ENCODE measurements around the gene PCGF2. TPM values are rescaled to one million over a fixed set of nuclear protein-coding genes. Genes with fewer than 3 reads are reported as not detected.

The PCGF2 gene
- total RNA-seq, 2 donors from 2014 or later, result 3.1 to 6.9 TPM

DNA sequence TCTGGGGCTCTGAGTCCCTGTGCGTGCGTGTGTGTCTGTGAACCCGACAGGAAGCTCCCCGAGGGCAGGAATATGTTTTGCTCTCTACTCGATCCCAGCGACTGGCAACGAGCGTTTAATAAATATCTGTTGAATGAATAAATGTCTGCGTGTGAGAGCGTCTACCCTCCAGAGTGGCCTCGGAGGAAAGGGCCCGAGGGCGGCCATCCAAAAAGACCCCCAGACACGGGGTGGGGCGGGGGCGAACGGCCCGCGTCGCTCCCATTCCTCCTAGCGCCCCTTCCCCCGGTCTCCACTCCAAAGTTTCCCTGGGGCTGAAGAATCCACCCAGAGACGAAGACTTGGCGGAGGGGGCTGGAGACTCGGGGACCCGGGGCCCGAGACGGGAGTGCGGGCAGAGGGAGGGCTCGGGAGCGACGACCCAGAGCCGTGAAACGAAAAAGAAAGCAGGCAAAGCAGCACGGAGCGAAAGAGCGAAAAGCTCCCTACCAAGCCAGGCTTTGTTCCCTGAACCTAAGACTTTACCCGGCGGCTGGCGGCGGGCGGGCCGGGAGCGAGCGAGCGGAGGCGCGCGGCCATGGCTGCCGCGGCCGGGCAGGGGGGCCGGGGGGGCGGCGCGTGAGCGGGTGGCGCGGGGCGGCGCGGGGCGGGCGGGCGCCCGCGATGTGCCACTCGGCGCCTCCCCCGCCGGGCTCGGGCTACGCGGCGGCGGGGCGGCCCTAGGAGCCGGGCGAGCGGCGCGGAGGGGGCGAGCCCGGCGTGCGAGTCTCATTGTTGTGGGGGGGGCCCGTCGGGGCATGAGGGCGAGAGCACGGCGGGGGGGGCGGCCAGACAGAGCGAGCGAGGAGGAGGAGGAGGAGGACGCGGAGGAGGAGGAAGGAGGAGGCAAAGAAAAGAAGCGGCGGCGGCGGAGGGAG is 43.3 kb downstream of the PCGF2 start, which contains the start of gene MLLT6:
Gene MLLT6 (plus strand): TSS at position 668 of the 917 bp plus-strand sequence. CDS start 360 bp downstream, outside the sequence.
- Mint-ChIP-seq H3K9me3 (peaks cover 4% of the 10 kb centered on the region in 2 donors), H3K27ac (peak within 1 kb of the TSS; percentile 100), H3K36me3 (peaks cover 48 to 52% of the 10 kb centered on the region in 2 donors)
- ATAC-seq (peak in 1 of 2 donors; percentile 5), DNase-seq (ENCODE audit: low spot score in 2 of 2) (peak in 1 of 2 donors; percentile 64)

DNA sequence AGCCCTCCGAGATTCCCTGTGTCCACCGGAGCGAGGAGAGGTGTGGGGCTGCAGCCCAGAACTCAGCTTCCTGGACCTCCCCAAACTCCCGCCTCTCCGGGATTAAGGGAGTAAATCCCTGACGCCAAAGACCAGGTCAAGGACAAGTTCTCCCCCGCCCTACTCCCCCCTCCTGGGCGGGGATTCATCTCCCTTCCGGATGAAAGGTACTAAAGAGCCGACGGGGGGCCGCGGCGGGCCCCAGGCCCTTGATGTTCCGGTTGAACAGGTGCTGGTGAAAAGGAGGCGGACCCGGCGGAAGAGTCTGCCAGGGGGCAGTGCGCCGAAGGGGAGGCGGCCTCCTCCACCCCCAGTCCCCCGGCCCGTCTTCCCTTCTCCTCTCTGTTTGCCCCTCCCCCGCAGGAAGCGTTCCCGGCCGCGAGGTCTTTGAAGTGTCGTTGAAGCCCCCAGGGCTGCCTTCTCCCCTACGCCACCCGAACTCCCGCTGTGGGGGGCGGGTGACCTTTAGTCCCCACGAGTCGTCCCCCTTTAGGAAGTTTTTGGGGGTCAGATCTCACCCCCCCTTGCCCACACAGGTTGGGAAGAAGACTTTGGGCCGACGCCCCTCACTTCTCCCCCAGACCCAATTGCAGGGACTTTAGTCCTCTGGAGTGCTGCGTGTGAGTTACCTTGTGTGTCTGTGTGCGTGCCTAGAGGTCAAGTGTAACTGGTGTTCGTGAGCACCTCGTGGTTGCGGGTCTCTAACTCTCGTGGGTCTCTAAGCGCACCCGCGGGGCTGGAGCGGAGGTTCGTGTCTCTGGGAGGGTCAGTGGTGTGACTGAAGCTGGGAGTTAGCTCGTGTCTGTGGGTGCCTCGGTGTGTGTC is 44.2 kb downstream of the PCGF2 start:
- Mint-ChIP-seq H3K36me3 (peaks cover 44 to 48% of the 10 kb centered on the region in 2 donors), H3K27ac (peak overlapping the region; percentile 100), H3K9me3 (peaks cover 4% of the 10 kb centered on the region in 2 donors)
- peak; percentile 3 to 29 for ATAC-seq
- peak; percentile 78 to 83 for DNase-seq (ENCODE audit: low spot score in 2 of 2)

DNA sequence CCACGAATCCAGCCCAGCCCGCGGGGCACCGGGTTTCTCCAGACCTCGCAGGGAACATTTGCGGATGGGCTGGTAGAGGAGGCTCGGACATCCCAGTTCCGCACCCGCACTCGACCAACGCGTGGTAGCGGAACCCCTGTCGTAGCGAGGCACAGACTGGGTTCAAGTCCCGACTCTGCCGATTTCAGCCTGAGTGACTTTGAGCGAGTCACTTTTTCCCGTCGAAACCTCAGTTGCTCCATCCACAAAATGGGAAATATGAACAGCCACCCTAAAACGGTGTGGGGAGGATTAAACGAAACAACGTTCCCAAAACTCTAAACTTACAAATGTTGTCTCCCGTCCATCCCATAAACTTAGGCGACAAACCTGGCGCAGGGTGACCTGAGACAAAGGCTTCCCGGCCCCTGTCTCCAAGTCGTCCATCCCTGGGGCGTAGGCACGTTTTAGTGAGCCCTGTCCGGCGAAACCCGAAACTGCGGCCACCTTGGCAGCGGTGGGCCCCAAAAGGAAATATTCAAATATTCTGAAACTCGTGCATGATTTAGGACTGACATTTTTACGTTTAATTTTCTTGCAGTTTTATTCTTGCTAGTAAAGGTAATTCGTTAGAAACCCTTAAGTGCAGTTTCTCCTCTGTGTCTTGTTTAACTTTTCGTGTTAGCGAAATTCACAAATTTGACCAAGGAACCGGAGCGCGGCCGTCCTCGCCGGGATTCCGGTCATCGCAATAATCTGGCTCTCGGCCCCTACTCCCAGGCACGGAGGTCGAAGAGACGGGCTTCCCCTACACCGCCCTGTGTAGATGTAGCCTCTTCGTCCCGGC is 45.0 kb downstream of the PCGF2 start:
- DNase-seq (ENCODE audit: low spot score in 2 of 2), result peak; percentile 29 to 68
- Mint-ChIP-seq H3K36me3 (peaks cover 41 to 48% of the 10 kb centered on the region in 2 donors), H3K9me3 (peaks cover 4% of the 10 kb centered on the region in 2 donors)

DNA sequence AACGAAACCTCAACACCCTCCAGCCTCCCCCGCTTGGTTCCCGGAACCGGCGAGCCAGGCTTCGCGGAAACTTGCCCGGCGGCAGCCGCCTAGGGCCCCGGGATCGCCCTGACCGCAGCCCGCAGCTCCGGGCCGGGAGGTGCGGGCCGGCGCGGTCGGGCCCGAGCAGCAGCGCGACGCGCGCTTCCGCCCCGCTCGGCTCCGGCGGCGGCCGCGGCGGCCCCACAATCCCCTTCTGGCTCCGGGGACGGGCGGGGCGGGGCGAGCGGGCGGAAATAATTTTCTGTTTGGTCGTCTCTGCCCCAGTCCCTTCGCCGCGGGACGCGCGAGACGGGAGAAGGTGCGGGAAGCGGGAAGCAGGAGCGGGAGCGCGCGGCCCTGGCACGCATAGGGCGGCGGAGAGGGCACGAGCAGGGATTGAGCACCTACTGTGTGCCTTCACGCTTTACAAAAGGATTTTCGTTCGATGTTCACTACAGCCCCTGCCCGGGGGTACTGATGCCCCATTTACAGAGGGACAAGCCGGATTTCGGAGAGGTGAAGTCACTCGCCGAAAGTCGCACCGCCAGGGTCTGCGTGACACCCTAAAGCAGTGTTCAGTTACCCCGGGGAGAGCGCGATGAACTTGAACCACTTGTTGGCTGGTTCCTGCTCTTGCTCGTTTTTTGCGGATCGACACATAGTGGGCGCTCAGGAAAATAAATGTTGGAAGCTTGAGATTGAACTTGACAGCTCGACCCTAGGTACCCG is 45.8 kb downstream of the PCGF2 start:
- ATAC-seq, result peak; percentile 10 to 49
- H3K27ac Mint-ChIP-seq, result peak overlapping the region; percentile 100
- H3K9me3 Mint-ChIP-seq, result peaks cover 4% of the 10 kb centered on the region in 2 donors
- H3K36me3 Mint-ChIP-seq, result peaks cover 35 to 43% of the 10 kb centered on the region in 2 donors
- peak; percentile 75 to 85 for DNase-seq (ENCODE audit: low spot score in 2 of 2)

More for the DNA sequence above, 45.0 kb downstream of the PCGF2 start:
- peak overlapping the region; percentile 100 for H3K27ac Mint-ChIP-seq
- no peak for ATAC-seq

DNA sequence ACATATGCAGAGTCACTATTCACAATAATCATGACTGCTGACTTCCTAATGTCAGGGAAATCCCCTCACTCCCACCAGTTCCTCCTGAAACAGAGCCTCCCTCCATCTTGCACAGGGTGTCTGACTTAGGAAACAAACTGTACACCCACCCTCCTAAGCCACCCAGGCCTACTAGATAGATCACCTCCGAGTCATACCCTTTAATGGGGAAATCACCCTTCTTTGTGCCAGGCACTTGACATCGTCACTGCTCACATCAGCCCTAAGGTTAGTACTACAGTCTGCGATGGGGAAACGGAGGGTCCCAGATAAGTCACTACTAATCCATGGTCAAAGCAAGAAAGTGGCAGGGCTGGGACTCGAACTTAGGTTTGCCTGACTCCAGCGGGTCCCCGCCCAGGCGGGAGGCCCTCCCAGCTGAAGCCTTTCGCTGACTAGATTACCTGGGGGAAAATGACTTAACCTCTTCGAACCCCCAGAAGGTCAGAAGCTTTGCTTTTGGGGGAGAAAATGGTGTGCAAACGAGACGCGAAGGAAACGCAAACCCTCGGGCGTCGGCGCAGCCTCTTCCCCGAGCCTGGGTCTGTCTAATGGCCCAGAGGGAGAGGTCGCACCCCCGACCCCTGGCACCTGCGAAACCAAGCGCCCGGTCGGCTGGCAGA is 46.5 kb downstream of the PCGF2 start:
- H3K36me3 Mint-ChIP-seq, result peaks cover 30 to 36% of the 10 kb centered on the region in 2 donors
- DNase-seq (ENCODE audit: low spot score in 2 of 2) (peak; percentile 76 to 87), ATAC-seq (peak; percentile 75 to 76)
- H3K27ac Mint-ChIP-seq, result peak overlapping the region; percentile 99 to 100
- H3K9me3 Mint-ChIP-seq, result peaks cover 4% of the 10 kb centered on the region in 2 donors

DNA sequence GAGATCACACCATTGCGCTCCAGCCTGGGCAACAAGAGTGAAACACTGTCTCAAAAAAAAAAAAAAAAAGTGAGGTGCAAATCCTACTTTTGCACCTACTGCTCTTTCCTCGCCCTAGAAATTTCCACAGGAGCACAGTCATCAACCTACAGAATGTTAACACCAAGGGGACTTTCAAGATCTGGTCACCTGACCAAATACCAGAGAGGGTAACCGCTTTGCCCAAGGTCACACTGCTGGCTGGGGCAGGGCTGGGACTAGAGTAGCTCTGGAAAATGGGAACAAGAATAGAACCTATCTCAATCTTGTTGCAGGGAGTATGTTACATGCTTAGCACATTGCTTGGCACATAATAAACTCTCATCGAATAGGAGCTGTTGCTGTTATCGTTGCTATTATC is 49.4 kb downstream of the PCGF2 start:
- Mint-ChIP-seq H3K27ac (peak overlapping the region in 1 of 2 donors; percentile 14), H3K9me3 (peaks cover 4% of the 10 kb centered on the region in 2 donors), H3K36me3 (peaks cover 9 to 17% of the 10 kb centered on the region in 2 donors)
- DNase-seq (ENCODE audit: low spot score in 2 of 2), result no peak
- no peak for ATAC-seq

DNA sequence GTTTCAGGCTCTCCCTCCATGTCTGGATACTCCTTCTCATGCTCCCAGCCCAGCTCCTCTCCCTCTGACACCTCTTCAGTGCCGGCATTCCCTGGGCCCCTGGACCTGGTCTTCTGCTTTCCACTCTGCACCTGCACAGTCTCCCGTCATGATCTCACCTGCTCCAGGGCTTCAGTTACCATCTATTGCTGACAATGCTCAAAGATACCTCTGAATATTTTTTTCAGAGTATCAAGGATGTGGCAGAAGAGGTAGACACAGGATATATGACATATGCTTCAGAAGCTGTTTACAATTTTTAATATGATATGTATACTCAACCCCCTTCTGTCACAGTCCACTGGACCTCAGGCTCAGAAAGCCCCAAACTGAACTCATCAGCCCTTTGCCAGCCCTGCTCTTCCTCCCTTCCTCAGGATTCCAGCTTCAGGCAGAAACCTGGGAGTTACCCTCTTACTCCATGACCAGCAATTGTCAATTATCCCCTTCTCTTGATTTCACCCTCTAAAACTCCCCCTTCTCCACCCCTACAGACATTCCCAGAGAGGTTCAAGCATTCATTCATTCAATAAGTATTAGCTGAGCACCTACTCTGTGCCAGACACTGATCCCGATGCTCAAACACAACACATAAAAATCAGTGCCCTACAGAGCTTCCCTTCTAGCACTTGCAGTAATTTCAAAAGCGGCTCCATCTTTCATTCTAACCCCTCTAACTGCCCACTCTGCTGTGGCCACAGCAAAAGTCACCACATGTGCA is 50.9 kb downstream of the PCGF2 start:
- Mint-ChIP-seq H3K9me3 (peaks cover 4% of the 10 kb centered on the region in 2 donors), H3K27ac (no peak overlapping the region), H3K36me3 (peaks cover 0 to 5% of the 10 kb centered on the region in 2 donors)
- ATAC-seq, result no peak
- DNase-seq (ENCODE audit: low spot score in 2 of 2), result no peak

DNA sequence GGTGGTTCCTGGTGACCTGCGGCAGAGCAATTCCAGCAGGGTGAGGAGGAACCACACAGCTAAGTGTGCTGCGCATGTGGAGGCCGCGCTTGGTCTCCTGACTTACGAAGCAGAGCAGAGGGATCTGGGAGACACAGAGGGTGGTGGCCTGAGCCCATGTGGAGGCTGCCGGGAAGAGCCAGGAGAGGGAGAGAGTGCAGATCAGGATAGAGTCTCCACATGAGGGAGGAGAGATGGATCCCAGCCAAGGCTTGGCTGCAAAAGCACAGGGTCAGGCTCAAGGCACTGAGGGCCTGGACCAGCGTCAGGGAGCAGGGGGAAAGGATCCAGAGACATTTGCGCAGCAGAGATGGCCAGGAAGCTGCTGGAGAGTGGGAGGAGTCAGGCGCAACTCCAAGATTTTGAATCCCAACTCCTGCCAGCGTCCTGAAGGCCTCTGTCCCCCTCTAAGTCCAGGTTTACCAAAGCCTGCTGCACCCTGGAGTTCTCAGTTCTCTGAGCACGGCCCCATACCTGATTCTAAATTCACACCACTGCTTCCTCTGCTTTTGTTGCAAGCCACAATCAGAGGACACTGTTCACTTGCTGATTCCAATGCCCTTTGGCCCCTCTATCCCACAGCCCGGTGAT is 54.3 kb downstream of the PCGF2 start:
- Mint-ChIP-seq H3K36me3 (no peaks in the 10 kb centered on the region), H3K27ac (no peak overlapping the region), H3K9me3 (no peaks in the 10 kb centered on the region)
- no peak for DNase-seq (ENCODE audit: low spot score in 2 of 2)
- ATAC-seq, result no peak

DNA sequence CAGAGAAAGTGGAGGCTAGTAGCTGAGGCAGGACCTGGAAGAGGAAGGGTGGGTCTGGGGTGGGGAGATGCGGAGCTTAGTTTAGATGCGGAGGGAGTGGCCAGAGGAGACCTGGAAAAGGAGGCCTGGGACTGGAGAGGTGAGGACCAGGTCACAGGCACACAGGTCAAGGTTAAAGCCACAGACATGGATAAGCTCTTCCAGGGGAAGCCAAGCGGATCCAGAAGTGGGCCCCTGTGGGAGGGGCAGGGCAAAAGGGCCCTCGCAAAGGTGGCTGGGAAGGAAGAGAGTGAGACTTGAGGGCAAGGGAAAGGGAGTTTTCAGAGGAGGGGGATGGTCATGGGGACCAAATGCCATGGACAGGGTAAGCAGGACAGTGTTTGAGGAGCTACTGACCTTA is 57.0 kb downstream of the PCGF2 start:
- H3K9me3 Mint-ChIP-seq, result no peaks in the 10 kb centered on the region
- H3K36me3 Mint-ChIP-seq, result no peaks in the 10 kb centered on the region

DNA sequence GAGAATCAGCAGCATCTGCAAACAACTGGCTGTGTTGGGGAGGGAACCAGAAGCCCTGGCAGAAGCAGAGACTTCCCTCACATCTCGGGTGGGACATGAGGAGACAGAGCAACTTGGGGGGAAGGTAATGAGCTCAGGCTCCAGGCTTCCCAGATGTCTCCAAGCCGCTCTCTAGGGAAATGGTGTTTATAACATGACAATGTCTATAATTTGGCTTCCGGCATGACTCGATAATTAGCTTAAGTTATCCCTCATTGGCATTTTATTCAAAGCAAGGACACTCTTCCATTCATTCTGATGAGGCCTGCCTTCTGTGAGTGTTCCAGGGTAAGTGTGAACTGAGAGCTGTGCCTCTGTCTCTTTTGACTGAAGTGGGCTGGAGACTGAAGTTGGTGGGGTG is 57.8 kb downstream of the PCGF2 start:
- Mint-ChIP-seq H3K27ac (no peak overlapping the region), H3K9me3 (no peaks in the 10 kb centered on the region), H3K36me3 (no peaks in the 10 kb centered on the region)
- no peak for ATAC-seq
- no peak for DNase-seq (ENCODE audit: low spot score in 2 of 2)

More for the DNA sequence above, 57.0 kb downstream of the PCGF2 start:
- no peak for ATAC-seq
- peak overlapping the region in 1 of 2 donors; percentile 45 for H3K27ac Mint-ChIP-seq
- DNase-seq (ENCODE audit: low spot score in 2 of 2), result no peak

DNA sequence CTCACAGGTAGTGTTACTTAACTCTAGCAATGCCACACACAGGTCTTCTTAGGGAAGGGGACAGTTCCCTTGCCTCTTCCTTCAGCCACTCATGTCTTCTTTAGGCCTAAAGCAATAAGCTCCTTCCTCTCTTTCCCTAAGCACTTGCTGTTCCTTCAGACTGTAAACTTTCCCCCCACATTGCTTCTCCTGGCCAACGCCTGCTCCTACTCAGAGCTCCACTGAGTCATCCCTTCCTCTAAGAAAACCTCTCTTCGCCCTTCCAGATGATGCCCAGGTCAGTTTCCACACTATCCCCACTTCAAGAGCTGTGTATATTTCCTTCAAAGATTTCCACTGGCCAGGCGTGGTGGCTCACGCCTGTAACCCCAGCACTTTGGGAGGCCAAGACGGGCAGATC is 60.9 kb downstream of the PCGF2 start:
- Mint-ChIP-seq H3K36me3 (no peaks in the 10 kb centered on the region), H3K9me3 (no peaks in the 10 kb centered on the region), H3K27ac (no peak overlapping the region)
- DNase-seq (ENCODE audit: low spot score in 2 of 2) (no peak), ATAC-seq (no peak)

DNA sequence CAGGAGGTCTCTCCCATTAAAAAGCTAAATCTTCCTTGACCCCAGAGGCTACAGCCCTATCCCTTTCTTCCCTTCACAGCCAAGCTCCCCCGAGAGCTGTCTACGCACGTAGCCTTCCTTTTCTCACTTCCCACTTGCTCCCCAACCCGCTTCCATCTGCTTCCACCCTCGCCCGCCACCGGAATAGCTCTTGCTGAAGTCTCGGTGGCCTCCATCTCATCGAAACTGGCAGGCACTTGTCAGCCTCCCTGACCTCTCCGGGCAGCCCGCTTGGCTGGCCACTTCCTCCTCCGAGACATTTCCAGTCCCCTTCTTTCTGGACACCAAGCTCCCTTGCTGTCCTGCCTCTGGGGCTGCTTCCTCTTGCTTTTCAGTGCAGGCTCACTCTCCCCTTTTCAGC is 62.6 kb downstream of the PCGF2 start:
- no peaks in the 10 kb centered on the region for H3K9me3 Mint-ChIP-seq
- no peak overlapping the region for H3K27ac Mint-ChIP-seq
- no peak for DNase-seq (ENCODE audit: low spot score in 2 of 2)
- no peaks in the 10 kb centered on the region for H3K36me3 Mint-ChIP-seq
- no peak for ATAC-seq

Data from activated naive CD4-positive, alpha-beta T cell treated with anti-CD3 and anti-CD28 coated beads, Interleukin-2, amount 50 U/mL, for 72 hours (primary cell).